ENCODE data around the gene ADAMTS12.

GRCh38 chr5:33931136-33931535, 39.3 kb upstream of the ADAMTS12 start:
- no peak for TF ChIP-seq CTCF (IDR thresholded peaks at IDR 0.05; ENCODE audit: low read depth, low read length)
- TF ChIP-seq EZH2phosphoT487 (IDR thresholded peaks at IDR 0.05; ENCODE audit: low read depth), result no peak
